ENCODE measurements around the gene HSPBP1. TPM values are rescaled to one million over a fixed set of nuclear protein-coding genes. Genes with fewer than 3 reads are reported as not detected.

Gene HSPBP1
- polyA plus RNA-seq, 1 donor from 2014 or later: 61.1 TPM

DNA sequence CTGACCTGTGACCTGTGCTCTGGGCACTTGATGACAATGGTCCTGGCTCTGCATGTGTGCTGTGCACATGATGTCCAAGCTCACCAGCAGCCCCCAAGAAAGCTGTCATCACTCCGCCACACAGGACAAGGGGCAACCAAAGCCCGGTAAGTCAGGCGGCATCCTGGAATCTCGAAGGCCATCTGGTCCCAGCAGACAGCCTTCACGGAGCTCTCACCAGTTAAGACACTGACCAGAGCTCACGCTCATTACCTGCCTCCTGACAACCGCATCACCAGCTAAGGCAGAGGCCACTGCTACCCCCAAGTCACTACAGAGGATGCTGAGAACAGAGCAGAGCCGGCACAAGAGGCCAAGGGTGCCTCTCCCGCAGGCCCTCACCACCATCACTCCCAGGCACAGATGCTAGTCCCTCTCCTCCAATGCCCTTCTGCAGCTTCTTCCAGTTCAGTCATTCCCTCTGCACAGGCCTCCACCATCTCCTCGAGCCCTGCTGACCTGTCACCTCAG, 31.7 kb downstream of the HSPBP1 start:
- Histone ChIP-seq H3K27me3 (ENCODE audit: insufficient read depth, low read depth, low read length) (no peaks in the 10 kb centered on the region), H4K20me1 (ENCODE audit: insufficient read depth) (no peaks in the 10 kb centered on the region), H3K4me2 (ENCODE audit: low read length) (no peak overlapping the region), H2AFZ (ENCODE audit: low read depth, low read length) (no peak overlapping the region), H3K9me2 (ENCODE audit: insufficient read depth, low read length) (no peaks in the 10 kb centered on the region), H3K4me3 (ENCODE audit: low read length) (no peak overlapping the region), H3K79me2 (replicated peaks; ENCODE audit: insufficient read depth, low read length) (peaks cover 33% of the 10 kb centered on the region), H3F3A (ENCODE audit: insufficient read depth, low read length, poor library complexity, severe bottlenecking) (no peaks in the 10 kb centered on the region), H3K9ac (ENCODE audit: low read length) (no peak overlapping the region), H3K36me3 (ENCODE audit: insufficient read depth, low read length) (no peaks in the 10 kb centered on the region), H3K27ac (ENCODE audit: low read length) (no peak overlapping the region), H3K9me3 (ENCODE audit: low read length) (no peaks in the 10 kb centered on the region)
- TF ChIP-seq EP300 (conservative IDR thresholded peaks at IDR 0.05; ENCODE audit: poor library complexity, severe bottlenecking) (no peak), EZH2 (IDR thresholded peaks at IDR 0.05; ENCODE audit: borderline replicate concordance, insufficient read depth, low read length, poor library complexity, severe bottlenecking) (no peak), POLR2AphosphoS5 (IDR thresholded peaks at IDR 0.05) (no peak)

DNA sequence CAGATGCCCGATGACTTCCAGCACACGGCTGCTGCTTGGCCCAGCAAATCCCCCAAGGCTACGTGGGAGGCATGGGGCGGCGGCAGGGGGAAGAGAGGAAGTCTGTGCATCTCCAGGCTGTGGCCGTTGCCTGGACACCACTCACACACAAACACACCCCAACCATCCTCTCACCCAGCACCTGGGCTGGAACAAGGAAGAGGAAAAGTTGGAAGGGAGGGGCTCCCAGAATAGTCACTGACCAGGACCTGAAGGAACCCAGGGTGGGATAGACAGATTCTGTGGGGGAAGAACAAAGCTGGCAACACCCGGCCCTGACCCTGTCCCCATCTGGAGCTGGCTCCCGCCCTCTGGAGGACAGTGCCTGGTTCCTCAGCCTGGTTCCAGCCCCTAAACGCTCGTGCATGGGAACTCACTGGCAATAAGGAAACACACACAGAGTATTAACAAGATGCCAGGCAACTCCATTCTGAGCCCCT, 32.2 kb downstream of the HSPBP1 start:
- Histone ChIP-seq H3K27ac (ENCODE audit: low read length) (no peak overlapping the region), H3K27me3 (ENCODE audit: insufficient read depth, low read depth, low read length) (no peaks in the 10 kb centered on the region), H3K9ac (ENCODE audit: low read length) (no peak overlapping the region), H3K4me2 (ENCODE audit: low read length) (no peak overlapping the region), H3K9me3 (ENCODE audit: low read length) (no peaks in the 10 kb centered on the region), H2AFZ (ENCODE audit: low read depth, low read length) (no peak overlapping the region), H3K9me2 (ENCODE audit: insufficient read depth, low read length) (no peaks in the 10 kb centered on the region), H3F3A (ENCODE audit: insufficient read depth, low read length, poor library complexity, severe bottlenecking) (no peaks in the 10 kb centered on the region), H3K4me3 (ENCODE audit: low read length) (no peak overlapping the region), H3K36me3 (ENCODE audit: insufficient read depth, low read length) (no peaks in the 10 kb centered on the region), H3K79me2 (replicated peaks; ENCODE audit: insufficient read depth, low read length) (peaks cover 27% of the 10 kb centered on the region), H4K20me1 (ENCODE audit: insufficient read depth) (no peaks in the 10 kb centered on the region)
- TF ChIP-seq TAF1 (IDR thresholded peaks at IDR 0.05; ENCODE audit: low read depth) (no peak), EZH2 (IDR thresholded peaks at IDR 0.05; ENCODE audit: borderline replicate concordance, insufficient read depth, low read length, poor library complexity, severe bottlenecking) (no peak), POLR2AphosphoS5 (IDR thresholded peaks at IDR 0.05) (no peak), RAD21 (conservative IDR thresholded peaks at IDR 0.05) (no peak), SMC3 (conservative IDR thresholded peaks at IDR 0.05; ENCODE audit: poor library complexity) (no peak), EP300 (conservative IDR thresholded peaks at IDR 0.05; ENCODE audit: poor library complexity, severe bottlenecking) (no peak), MXI1 (conservative IDR thresholded peaks at IDR 0.05; ENCODE audit: poor library complexity, severe bottlenecking) (no peak)
- TF ChIP-seq, protein P1, sequence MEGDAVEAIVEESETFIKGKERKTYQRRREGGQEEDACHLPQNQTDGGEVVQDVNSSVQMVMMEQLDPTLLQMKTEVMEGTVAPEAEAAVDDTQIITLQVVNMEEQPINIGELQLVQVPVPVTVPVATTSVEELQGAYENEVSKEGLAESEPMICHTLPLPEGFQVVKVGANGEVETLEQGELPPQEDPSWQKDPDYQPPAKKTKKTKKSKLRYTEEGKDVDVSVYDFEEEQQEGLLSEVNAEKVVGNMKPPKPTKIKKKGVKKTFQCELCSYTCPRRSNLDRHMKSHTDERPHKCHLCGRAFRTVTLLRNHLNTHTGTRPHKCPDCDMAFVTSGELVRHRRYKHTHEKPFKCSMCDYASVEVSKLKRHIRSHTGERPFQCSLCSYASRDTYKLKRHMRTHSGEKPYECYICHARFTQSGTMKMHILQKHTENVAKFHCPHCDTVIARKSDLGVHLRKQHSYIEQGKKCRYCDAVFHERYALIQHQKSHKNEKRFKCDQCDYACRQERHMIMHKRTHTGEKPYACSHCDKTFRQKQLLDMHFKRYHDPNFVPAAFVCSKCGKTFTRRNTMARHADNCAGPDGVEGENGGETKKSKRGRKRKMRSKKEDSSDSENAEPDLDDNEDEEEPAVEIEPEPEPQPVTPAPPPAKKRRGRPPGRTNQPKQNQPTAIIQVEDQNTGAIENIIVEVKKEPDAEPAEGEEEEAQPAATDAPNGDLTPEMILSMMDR (IDR thresholded peaks at IDR 0.05; ENCODE audit: poor library complexity, severe bottlenecking): no peak
- TF ChIP-seq, protein P2, sequence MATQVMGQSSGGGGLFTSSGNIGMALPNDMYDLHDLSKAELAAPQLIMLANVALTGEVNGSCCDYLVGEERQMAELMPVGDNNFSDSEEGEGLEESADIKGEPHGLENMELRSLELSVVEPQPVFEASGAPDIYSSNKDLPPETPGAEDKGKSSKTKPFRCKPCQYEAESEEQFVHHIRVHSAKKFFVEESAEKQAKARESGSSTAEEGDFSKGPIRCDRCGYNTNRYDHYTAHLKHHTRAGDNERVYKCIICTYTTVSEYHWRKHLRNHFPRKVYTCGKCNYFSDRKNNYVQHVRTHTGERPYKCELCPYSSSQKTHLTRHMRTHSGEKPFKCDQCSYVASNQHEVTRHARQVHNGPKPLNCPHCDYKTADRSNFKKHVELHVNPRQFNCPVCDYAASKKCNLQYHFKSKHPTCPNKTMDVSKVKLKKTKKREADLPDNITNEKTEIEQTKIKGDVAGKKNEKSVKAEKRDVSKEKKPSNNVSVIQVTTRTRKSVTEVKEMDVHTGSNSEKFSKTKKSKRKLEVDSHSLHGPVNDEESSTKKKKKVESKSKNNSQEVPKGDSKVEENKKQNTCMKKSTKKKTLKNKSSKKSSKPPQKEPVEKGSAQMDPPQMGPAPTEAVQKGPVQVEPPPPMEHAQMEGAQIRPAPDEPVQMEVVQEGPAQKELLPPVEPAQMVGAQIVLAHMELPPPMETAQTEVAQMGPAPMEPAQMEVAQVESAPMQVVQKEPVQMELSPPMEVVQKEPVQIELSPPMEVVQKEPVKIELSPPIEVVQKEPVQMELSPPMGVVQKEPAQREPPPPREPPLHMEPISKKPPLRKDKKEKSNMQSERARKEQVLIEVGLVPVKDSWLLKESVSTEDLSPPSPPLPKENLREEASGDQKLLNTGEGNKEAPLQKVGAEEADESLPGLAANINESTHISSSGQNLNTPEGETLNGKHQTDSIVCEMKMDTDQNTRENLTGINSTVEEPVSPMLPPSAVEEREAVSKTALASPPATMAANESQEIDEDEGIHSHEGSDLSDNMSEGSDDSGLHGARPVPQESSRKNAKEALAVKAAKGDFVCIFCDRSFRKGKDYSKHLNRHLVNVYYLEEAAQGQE (IDR thresholded peaks at IDR 0.05; ENCODE audit: borderline replicate concordance): no peak

Data from neural cell (in vitro differentiated cells).